NCI-H2196 (cell line): ENCODE results near the gene NECAP2.
"Not testable (repeated sequence)": the region's sequence is repeated elsewhere in the genome, so short reads cannot be mapped to it uniquely, and the experiment has no call there.

Experiments used
- DNase-seq: peaks from one replicate; lab custom pipeline; 2025; ENCODE audit not compliant: unreplicated experiment; lab: John Stamatoyannopoulos, UW

The NECAP2 gene

DNA sequence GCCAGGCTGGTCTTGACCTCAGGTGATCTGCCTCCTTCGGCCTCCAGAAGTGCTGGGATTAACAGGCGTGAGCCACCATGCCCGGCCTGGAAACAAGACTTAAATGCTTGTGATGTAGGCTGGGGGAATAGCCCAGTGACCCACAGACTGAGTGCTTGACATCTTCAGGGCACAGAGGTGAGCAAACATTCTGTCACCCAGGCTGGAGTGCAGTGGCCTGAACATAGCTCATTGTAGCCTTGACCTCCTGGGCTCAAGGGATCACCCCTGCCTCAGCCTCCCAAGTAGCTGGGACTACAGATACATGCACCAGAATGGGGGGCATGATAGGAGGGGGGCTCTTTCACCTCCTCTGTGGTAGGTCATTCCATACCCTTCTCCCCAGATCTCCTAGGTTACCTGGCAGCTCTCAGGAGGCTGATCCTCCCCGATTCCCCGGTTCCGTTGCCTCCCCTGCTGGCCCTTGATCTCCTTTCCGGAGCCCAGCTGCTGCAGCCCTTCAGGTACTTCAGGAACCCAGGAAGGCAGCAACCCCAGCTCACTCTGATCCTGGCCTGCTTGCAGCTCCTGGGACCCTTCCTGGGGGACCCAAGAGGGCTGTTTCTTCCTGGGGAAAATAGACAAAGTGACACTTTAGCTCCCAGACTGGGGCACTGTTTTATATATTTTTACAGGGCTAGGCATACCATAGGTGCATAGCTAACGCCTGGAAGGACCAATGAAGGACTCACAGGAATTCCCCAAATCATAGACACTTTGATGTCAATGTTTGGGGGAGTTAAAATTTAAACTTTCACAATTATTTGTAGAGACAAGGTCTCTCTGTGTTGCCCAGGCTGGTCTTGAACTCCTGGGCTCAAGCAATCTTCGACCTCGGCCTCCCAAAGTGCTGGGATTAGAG is 15.1 kb upstream of the NECAP2 start:
- no peak for DNase-seq

GRCh38 chr1:16430606-16431005 is 9.9 kb upstream of the NECAP2 start:
- no peak for DNase-seq

DNA sequence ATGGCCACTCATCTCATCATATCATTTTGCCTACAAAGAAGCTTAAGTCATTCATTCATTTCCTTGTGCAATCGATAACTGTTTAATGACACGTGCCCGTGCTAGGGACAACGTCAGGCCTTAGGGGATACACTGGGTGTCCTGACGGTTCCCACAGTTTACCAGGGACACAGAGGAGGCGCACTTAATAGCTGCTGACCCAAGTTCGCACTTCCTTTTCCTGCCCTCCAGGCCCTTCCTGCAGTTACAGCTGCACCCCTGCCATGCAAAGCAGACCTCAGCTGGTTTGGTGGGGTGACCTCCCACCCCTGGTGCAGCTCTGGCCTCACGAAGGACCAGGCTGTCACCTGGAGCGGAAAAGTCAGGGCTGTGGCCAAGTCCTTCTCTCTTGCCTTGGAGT is 7.5 kb upstream of the NECAP2 start:
- DNase-seq: no peak

- no peak for DNase-seq
These were observed 6.5 kb upstream of the NECAP2 start for GRCh38 chr1:16434007-16434406.

GRCh38 chr1:16434501-16434900 is 6.0 kb upstream of the NECAP2 start:
- DNase-seq: no peak

GRCh38 chr1:16436946-16437474 is 3.5 kb upstream of the NECAP2 start, which contains the start of gene SPATA21:
SPATA21 (minus strand) TSS chr1:16437424; CDS start chr1:16431371, 6,053 bp downstream.
- DNase-seq: no peak

DNA sequence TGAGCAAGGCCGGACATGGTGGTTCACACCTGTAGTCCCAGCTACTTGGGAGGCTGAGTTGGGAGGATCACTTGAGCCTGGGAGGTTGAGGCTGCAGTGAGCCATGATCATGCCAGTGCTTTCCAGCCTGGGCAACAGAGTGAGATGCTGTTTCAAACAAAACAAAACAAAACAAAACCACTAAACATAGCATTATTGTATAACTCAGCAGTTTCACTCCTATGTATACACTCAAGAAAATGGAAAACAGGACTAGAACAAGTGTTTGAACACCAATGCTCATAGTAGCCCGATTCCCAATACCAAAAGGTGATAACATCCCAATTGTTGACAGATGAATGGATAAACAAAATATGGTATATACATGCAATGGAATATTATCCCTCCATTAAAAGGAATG is 2.0 kb upstream of the NECAP2 start:
- DNase-seq: no peak

- no peak for DNase-seq
These were observed 1.6 kb upstream of the NECAP2 start for GRCh38 chr1:16438924-16439323.

DNA sequence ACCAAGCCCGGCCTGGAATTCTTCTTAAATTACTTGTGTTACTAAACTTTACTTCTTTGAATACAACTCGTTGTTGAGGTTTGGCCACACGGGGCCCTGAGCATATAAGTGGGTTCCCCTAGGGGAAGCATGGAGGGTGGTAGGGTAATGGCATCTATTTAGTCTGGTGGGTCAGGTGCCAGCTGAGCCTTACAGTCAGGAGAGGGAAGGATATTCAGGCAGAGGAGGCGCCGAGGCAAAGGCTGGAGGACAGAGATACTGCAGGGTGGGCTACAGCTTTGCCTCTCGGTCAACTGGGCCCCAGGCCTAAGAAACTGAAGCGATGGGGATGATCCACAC is 424 bp upstream of the NECAP2 start:
- DNase-seq: no peak

GRCh38 chr1:16441282-16441665 is 750 bp downstream of the NECAP2 start:
- no peak for DNase-seq

DNA sequence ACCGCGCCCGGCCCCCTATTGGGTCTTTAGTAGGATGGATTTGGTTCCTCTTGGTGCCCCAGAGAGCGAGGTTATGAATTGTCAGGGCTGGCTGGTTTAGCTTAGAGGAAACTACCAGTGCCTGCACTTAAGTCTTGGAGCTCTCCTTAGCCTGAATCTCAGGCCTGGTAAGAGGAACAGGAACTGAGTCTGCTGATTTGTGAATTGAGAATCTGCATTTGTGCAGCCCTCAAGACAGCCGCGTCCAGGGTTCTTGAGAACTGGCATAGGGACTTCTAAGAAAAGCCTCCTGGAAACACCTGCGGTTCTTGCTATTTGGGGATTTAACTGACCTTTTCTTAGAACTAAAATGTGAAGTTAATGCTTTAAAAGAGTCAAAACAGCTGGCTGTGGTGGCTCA is 1.7 kb downstream of the NECAP2 start:
- no peak for DNase-seq

GRCh38 chr1:16442941-16443340 is 2.4 kb downstream of the NECAP2 start:
- DNase-seq: no peak

GRCh38 chr1:16443975-16444770 is 3.6 kb downstream of the NECAP2 start:
- no peak for DNase-seq

DNA sequence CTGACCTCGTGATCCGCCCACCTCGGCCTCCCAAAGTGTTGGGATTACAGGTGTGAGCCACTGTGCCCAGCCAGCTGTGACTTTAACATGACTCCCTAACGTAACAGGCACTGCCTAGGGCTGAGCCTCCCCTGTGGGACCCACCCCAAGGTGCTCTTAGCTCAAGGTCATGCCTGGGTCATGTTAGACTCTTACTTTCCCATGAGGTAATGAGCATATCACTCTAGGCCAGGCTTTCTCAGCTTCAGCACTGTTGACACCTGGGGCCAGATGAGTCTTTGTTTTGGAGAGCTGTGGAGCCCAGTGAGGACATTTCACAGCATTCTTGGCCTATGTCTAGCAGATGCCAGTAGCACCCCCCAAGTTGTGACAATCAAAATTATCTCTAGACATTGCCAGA is 4.5 kb downstream of the NECAP2 start:
- no peak for DNase-seq

DNA sequence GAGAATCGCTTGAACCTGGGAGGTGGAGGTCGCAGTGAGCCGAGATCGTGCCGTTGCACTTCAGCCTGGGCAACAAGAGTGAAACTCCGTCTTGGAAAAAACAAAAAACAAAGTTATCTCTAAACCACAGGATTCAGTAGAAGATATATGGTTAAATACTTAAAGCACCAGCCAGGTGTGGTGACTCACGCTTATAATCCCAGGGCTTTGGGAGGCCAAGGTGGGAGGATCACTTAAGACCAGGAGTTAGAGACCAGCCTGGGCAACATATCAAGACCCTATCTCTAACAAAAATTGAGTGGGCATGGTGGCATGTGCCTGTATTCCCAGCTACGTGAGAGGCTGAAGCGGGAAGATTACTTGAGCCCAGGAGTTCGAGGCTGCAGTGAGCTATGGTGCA is 5.6 kb downstream of the NECAP2 start:
- DNase-seq: no peak

DNA sequence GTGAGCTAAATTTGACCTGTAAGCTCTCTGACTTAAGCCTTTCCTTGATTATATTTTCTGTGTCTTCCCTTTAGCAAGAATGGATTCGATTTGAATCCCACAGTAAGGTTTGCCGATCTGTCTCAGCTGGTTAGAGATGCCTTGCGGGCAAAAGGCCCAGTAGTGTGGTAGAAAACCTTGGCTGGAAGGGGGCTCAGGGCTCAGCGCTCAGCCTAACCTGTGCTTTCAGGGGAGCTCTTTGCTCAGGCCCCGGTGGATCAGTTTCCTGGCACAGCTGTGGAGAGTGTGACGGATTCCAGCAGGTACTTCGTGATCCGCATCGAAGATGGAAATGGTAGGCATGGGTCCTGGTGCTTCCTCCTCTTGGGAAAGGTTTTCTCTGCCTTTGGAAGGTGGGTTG is 7.1 kb downstream of the NECAP2 start:
- no peak for DNase-seq

DNA sequence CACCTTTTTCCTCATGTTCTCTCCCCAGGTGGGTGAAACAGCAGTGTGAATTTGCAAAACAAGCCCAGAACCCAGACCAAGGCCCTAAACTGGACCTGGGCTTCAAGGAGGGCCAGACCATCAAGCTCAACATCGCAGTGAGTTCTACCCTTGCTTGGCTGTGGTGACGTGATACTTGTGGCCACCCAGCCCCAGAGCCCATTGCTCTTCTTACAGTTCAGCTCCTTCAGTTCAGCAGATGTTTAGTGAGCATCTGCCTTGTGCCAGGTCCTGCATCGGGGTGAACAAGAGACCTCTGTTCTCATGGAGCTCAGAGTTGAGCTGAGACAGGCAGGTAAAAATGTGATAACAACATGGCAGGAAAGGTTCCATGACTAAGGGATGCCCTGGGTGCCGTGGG is 8.5 kb downstream of the NECAP2 start:
- no peak for DNase-seq

- no peak for DNase-seq
These were observed 9.1 kb downstream of the NECAP2 start for GRCh38 chr1:16449666-16450065.

DNA sequence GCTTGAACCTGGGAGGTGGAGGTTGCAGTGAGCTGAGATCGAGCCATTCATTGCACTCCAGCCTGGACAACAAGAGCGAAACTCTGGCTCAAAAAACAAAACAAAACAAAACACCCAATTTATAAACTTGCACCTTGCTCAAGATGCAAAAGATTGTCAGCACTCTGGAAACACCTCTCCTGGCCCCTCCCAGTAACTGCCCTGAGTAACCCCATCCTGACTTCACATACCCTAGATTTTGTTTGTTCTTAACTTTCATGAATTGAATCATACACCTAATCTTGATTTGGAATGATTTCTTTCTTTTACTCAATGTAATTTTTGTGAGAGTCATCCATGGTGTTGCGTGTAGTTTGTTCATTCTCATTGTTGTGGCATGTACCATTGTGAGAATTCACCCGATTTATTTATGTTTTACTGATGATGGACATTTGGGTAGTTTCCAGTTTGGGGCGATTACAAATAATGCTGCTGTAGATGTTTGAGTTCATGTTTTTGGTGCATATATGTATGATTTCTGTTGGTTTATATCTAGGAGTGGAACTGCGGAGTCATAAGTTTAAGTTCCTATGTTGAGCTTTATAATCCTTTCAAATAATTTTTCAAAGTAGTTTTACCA is 10.4 kb downstream of the NECAP2 start:
- DNase-seq: no peak

- no peak for DNase-seq
These were observed 11.5 kb downstream of the NECAP2 start for GRCh38 chr1:16451841-16452528.

DNA sequence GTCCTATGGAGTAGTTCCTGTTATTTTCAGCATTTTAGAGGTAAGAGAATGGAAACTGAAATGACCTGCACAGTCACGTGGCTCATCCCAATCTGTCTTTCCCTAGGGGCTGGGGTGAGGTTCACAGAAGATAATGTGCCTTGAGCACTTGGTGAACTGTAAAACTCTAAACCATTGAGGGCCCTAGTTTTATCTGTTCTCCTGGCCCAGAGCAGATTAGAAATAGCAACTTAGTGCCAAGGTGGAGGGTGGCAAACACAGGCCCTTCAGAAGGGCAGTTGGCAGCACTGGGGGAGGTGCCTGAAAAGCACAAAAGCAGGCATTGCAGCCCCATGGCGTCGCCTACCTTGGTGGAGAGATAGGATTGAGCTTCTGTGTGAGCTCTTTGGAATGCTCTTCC is 14.4 kb downstream of the NECAP2 start:
- DNase-seq: not testable (repeated sequence)
